Measurements from ENCODE around the gene TTC19.

TTC19 gene

GRCh38 chr17:15996322-15996721 lies 3.3 kb upstream of the TTC19 start:
- no peak overlapping the region for H3K4me3 Mint-ChIP-seq
- peaks cover 6% of the 10 kb centered on the region for H3K36me3 Mint-ChIP-seq
- no peak overlapping the region for H3K27ac Mint-ChIP-seq
- H3K27me3 Mint-ChIP-seq: no peaks in the 10 kb centered on the region
- ATAC-seq (ENCODE audit: low read depth) (no peak), DNase-seq (ENCODE audit: low spot score in 2 of 2) (no peak)
- peaks cover 9% of the 10 kb centered on the region for H3K4me1 Mint-ChIP-seq
- H3K9me3 Mint-ChIP-seq: no peaks in the 10 kb centered on the region

- H3K27ac Mint-ChIP-seq: peak overlapping the region; percentile 95
- no peak for ATAC-seq (ENCODE audit: low read depth)
- H3K4me1 Mint-ChIP-seq: peaks cover 17% of the 10 kb centered on the region
- no peak for DNase-seq (ENCODE audit: low spot score in 2 of 2)
- H3K27me3 Mint-ChIP-seq: no peaks in the 10 kb centered on the region
- peaks cover 17% of the 10 kb centered on the region for H3K36me3 Mint-ChIP-seq
- H3K9me3 Mint-ChIP-seq: no peaks in the 10 kb centered on the region
- H3K4me3 Mint-ChIP-seq: peak overlapping the region; percentile 96
Observed at GRCh38 chr17:15998031-15998562, 1.5 kb upstream of the TTC19 start.

- no peaks in the 10 kb centered on the region for H3K27me3 Mint-ChIP-seq
- H3K27ac Mint-ChIP-seq: peak overlapping the region; percentile 95
- ATAC-seq (ENCODE audit: low read depth) (peak; percentile 17), DNase-seq (ENCODE audit: low spot score in 2 of 2) (no peak)
- peak overlapping the region; percentile 96 for H3K4me3 Mint-ChIP-seq
- H3K4me1 Mint-ChIP-seq: peaks cover 17% of the 10 kb centered on the region
- peaks cover 24% of the 10 kb centered on the region for H3K36me3 Mint-ChIP-seq
- no peaks in the 10 kb centered on the region for H3K9me3 Mint-ChIP-seq
Observed at GRCh38 chr17:15999974-16000827, 577 bp downstream of the TTC19 start.

- Mint-ChIP-seq H3K4me1 (peaks cover 17% of the 10 kb centered on the region), H3K4me3 (peak overlapping the region; percentile 88), H3K27me3 (no peaks in the 10 kb centered on the region), H3K27ac (peak overlapping the region; percentile 46), H3K36me3 (peaks cover 28% of the 10 kb centered on the region), H3K9me3 (no peaks in the 10 kb centered on the region)
- ATAC-seq (ENCODE audit: low read depth) (no peak), DNase-seq (ENCODE audit: low spot score in 2 of 2) (no peak)
Observed at GRCh38 chr17:16001226-16001897, 1.7 kb downstream of the TTC19 start.

- H3K9me3 Mint-ChIP-seq: no peaks in the 10 kb centered on the region
- DNase-seq (ENCODE audit: low spot score in 2 of 2) (no peak), ATAC-seq (ENCODE audit: low read depth) (no peak)
- no peak overlapping the region for H3K4me3 Mint-ChIP-seq
- peaks cover 17% of the 10 kb centered on the region for H3K4me1 Mint-ChIP-seq
- peaks cover 32% of the 10 kb centered on the region for H3K36me3 Mint-ChIP-seq
- no peak overlapping the region for H3K27ac Mint-ChIP-seq
- no peaks in the 10 kb centered on the region for H3K27me3 Mint-ChIP-seq
Observed at GRCh38 chr17:16002708-16003260, 3.2 kb downstream of the TTC19 start.

DNA sequence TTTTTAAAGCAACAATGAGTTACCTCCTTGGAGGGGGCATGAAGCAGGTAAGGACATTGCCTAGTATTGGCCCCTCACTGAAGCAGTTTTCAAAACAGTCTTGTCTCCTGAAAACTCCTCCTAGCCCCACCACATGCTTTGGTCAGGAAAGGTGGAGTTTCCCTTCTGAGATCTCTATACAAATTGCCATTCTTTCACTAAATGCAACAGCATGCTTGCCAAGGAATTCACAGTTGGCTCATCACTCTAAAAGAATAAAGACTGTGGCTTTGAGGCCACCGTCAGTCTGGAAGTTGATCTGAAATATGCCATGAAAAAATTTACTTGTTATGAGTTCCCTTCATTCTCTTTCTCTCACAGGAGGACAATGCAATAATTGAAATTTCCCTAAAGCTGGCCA lies 4.2 kb downstream of the TTC19 start:
- Mint-ChIP-seq H3K27ac (no peak overlapping the region), H3K9me3 (no peaks in the 10 kb centered on the region), H3K4me3 (no peak overlapping the region), H3K36me3 (peaks cover 43% of the 10 kb centered on the region), H3K27me3 (no peaks in the 10 kb centered on the region), H3K4me1 (peaks cover 20% of the 10 kb centered on the region)
- DNase-seq (ENCODE audit: low spot score in 2 of 2) (no peak), ATAC-seq (ENCODE audit: low read depth) (no peak)

DNA sequence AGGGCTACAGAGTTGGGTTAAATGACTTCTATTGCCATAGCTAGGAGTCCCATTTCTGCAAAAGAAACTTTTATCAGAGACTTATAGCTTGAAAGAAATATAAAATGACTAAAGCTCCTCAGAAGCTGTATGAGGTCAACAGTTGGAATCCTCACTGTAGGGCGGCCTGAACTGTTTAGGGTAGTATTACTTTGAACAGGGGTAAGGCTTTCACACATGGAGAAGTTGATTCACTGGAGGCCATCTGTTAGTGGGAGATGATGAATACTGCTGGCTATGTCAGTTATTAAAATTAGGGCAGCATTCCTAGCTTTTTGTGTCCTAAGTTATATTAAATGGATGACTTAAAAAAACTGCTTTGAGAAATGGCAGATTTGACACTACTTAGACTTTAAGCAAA lies 6.0 kb downstream of the TTC19 start:
- DNase-seq (ENCODE audit: low spot score in 2 of 2) (no peak), ATAC-seq (ENCODE audit: low read depth) (no peak)
- Mint-ChIP-seq H3K36me3 (peaks cover 44% of the 10 kb centered on the region), H3K4me1 (peaks cover 18% of the 10 kb centered on the region), H3K27me3 (no peaks in the 10 kb centered on the region), H3K27ac (no peak overlapping the region), H3K9me3 (no peaks in the 10 kb centered on the region), H3K4me3 (no peak overlapping the region)

GRCh38 chr17:16007439-16007838 lies 7.8 kb downstream of the TTC19 start:
- no peak for ATAC-seq (ENCODE audit: low read depth)
- no peaks in the 10 kb centered on the region for H3K9me3 Mint-ChIP-seq
- peaks cover 5% of the 10 kb centered on the region for H3K4me1 Mint-ChIP-seq
- H3K36me3 Mint-ChIP-seq: peaks cover 35% of the 10 kb centered on the region
- DNase-seq (ENCODE audit: low spot score in 2 of 2): no peak
- H3K27me3 Mint-ChIP-seq: no peaks in the 10 kb centered on the region
- no peak overlapping the region for H3K27ac Mint-ChIP-seq
- no peak overlapping the region for H3K4me3 Mint-ChIP-seq

- no peak for ATAC-seq (ENCODE audit: low read depth)
- Mint-ChIP-seq H3K4me1 (peaks cover 2% of the 10 kb centered on the region), H3K4me3 (no peak overlapping the region), H3K36me3 (peaks cover 11% of the 10 kb centered on the region), H3K27me3 (no peaks in the 10 kb centered on the region), H3K9me3 (no peaks in the 10 kb centered on the region), H3K27ac (no peak overlapping the region)
- DNase-seq (ENCODE audit: low spot score in 2 of 2): no peak
Observed at GRCh38 chr17:16013943-16014407, 14.4 kb downstream of the TTC19 start.

DNA sequence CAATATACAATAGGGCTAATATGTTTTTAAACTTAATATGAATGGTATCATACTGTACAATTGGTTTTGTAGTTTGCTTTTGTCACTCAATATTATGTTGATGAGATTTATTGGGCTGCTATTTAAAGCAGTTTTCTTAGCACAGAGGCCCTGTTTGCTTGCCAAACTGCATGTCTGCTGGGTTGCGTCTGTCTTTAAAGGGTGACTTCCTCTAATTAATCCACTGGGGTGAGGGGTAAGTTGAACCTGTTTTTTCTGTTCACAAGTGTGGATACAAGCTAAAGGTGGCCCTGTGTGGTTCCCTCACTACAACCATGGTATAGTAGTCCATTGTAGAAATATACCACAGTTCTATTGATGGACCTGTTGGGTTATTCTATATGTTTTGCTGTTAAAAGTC lies 19.7 kb downstream of the TTC19 start:
- peaks cover 14% of the 10 kb centered on the region for H3K36me3 Mint-ChIP-seq
- H3K4me3 Mint-ChIP-seq: no peak overlapping the region
- no peaks in the 10 kb centered on the region for H3K4me1 Mint-ChIP-seq
- no peak for DNase-seq (ENCODE audit: low spot score in 2 of 2)
- no peaks in the 10 kb centered on the region for H3K27me3 Mint-ChIP-seq
- H3K27ac Mint-ChIP-seq: no peak overlapping the region
- no peaks in the 10 kb centered on the region for H3K9me3 Mint-ChIP-seq
- ATAC-seq (ENCODE audit: low read depth): no peak

GRCh38 chr17:16023881-16024280 lies 24.3 kb downstream of the TTC19 start:
- H3K9me3 Mint-ChIP-seq: no peaks in the 10 kb centered on the region
- H3K27me3 Mint-ChIP-seq: no peaks in the 10 kb centered on the region
- H3K4me3 Mint-ChIP-seq: no peak overlapping the region
- DNase-seq (ENCODE audit: low spot score in 2 of 2) (no peak), ATAC-seq (ENCODE audit: low read depth) (no peak)
- no peak overlapping the region for H3K27ac Mint-ChIP-seq
- H3K4me1 Mint-ChIP-seq: no peaks in the 10 kb centered on the region
- H3K36me3 Mint-ChIP-seq: peaks cover 34% of the 10 kb centered on the region

- no peak overlapping the region for H3K4me3 Mint-ChIP-seq
Observed at GRCh38 chr17:16025202-16025601, 25.6 kb downstream of the TTC19 start.

DNA sequence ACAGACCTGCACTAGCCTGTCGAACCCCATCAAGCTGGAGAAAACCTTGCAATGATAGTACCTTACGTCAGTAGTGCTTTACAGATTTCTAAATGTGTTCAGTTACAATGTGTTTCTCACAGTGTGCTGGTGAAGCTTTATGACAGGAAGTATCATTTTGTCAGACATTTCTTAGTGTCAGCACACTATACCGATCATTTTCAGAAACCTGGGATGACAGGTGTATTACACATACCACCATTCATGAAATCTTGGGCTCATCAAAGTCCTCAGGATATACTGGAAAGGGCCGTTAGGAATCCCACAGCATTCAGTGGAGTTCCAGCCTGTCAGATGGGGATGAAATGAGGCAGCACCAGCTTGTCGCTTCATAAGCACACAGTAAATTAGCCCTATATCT lies 27.3 kb downstream of the TTC19 start:
- no peak for ATAC-seq (ENCODE audit: low read depth)
- no peaks in the 10 kb centered on the region for H3K9me3 Mint-ChIP-seq
- H3K27ac Mint-ChIP-seq: peak overlapping the region; percentile 80
- no peak for DNase-seq (ENCODE audit: low spot score in 2 of 2)
- peaks cover 31% of the 10 kb centered on the region for H3K36me3 Mint-ChIP-seq
- no peak overlapping the region for H3K4me3 Mint-ChIP-seq
- no peaks in the 10 kb centered on the region for H3K4me1 Mint-ChIP-seq
- no peaks in the 10 kb centered on the region for H3K27me3 Mint-ChIP-seq

More at GRCh38 chr17:16025202-16025601, 25.6 kb downstream of the TTC19 start:
- Mint-ChIP-seq H3K36me3 (peaks cover 35% of the 10 kb centered on the region), H3K9me3 (no peaks in the 10 kb centered on the region), H3K27me3 (no peaks in the 10 kb centered on the region), H3K27ac (peak overlapping the region; percentile 35), H3K4me1 (no peaks in the 10 kb centered on the region)
- ATAC-seq (ENCODE audit: low read depth) (no peak), DNase-seq (ENCODE audit: low spot score in 2 of 2) (no peak)

Measured in memory B cell (primary cell).